DMS153 treated with DMSO at 0.1 percent for 48 hours (cell line): ENCODE results near the gene NOL8.

Source experiments
- DNase-seq: peaks from one replicate; lab custom pipeline; 2025; ENCODE audit not compliant: unreplicated experiment; lab: John Stamatoyannopoulos, UW

Gene NOL8

GRCh38 chr9:92270511-92270910 is 54.6 kb downstream of the NOL8 start:
- DNase-seq, result no peak

- DNase-seq, result no peak
Observed at GRCh38 chr9:92266486-92266885, 58.7 kb downstream of the NOL8 start.

GRCh38 chr9:92265154-92265553 is 60.0 kb downstream of the NOL8 start:
- DNase-seq, result no peak

GRCh38 chr9:92263131-92263530 is 62.0 kb downstream of the NOL8 start:
- DNase-seq, result no peak

- no peak for DNase-seq
Observed at GRCh38 chr9:92257327-92257726, 67.8 kb downstream of the NOL8 start.

- DNase-seq, result no peak
Observed at GRCh38 chr9:92254381-92255337, 70.5 kb downstream of the NOL8 start.

- no peak for DNase-seq
Observed at GRCh38 chr9:92253656-92254055, 71.5 kb downstream of the NOL8 start.

- no peak for DNase-seq
Observed at GRCh38 chr9:92247981-92248380, 77.2 kb downstream of the NOL8 start.
